Upper lobe of left lung (tissue), 4 donors: ENCODE results near the gene KCNK1.

Source experiments
- EP300 ChIP-seq, 4 donors: sonication (generic); formaldehyde crosslinking; IDR thresholded peaks; one replicate each; pipeline ENCODE4 v1.5.1; 2017; ENCODE audit warnings: antibody characterized with exemption in 4 of 4, control low read depth in 2 of 4
- POLR2A ChIP-seq, 4 donors: fragments of 450-650 bp; IDR thresholded peaks; one replicate each; pipeline ENCODE4 v1.5.1; 2016 to 2017; ENCODE audit warnings: antibody characterized with exemption in 4 of 4, mild to moderate bottlenecking in 2 of 4
- POLR2AphosphoS5 ChIP-seq, 2 donors: sonication (generic); formaldehyde crosslinking; IDR thresholded peaks; one replicate each; pipeline ENCODE4 v1.5.1; 2017; ENCODE audit warnings: antibody characterized with exemption in 2 of 2
- TF ChIP-seq, protein P1 (sequence below), 6 experiments: fragments of 450-650 bp in 4 of 6; fragments of 200-600 bp in 2 of 6; sonication (generic) in 2 of 6; IDR thresholded peaks; one replicate each; pipeline ENCODE4 v1.5.1; 2016 to 2019; ENCODE audit warnings: antibody characterized with exemption in 6 of 6

DNA sequence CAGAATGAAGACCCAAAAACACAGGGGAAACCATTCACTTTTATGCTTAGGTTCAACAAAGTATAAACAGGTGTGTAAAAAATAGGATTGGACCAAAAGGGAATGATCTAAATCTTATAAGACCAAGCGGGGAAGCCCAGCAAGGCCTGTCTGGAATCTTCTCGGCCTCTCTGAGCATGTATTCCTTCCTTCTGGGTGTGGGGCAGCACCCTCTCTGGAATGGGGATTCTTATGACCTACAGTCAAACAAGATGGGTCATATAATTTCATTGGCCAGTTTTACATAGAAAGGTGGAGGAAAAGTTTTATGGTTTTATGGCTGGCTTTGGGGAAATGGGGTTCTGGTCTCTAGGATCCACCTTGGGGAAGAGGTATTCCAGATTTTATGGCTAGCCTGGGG is 11.2 kb downstream of the KCNK1 start:
- TF ChIP-seq, protein P1, sequence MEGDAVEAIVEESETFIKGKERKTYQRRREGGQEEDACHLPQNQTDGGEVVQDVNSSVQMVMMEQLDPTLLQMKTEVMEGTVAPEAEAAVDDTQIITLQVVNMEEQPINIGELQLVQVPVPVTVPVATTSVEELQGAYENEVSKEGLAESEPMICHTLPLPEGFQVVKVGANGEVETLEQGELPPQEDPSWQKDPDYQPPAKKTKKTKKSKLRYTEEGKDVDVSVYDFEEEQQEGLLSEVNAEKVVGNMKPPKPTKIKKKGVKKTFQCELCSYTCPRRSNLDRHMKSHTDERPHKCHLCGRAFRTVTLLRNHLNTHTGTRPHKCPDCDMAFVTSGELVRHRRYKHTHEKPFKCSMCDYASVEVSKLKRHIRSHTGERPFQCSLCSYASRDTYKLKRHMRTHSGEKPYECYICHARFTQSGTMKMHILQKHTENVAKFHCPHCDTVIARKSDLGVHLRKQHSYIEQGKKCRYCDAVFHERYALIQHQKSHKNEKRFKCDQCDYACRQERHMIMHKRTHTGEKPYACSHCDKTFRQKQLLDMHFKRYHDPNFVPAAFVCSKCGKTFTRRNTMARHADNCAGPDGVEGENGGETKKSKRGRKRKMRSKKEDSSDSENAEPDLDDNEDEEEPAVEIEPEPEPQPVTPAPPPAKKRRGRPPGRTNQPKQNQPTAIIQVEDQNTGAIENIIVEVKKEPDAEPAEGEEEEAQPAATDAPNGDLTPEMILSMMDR (IDR thresholded peaks at IDR 0.05), result no peak
- TF ChIP-seq POLR2AphosphoS5 (IDR thresholded peaks at IDR 0.05) (no peak), POLR2A (IDR thresholded peaks at IDR 0.05) (no peak), EP300 (IDR thresholded peaks at IDR 0.05) (no peak)
